Body of pancreas (tissue), 4 donors: ENCODE data around the gene ASPDH. TPM values are rescaled to one million over a fixed set of nuclear protein-coding genes. Genes with fewer than 3 reads are reported as not detected.

Source experiments
- ATAC-seq: fragments of 150-250 bp; one replicate; pipeline ENCODE4 v1.9.1; 2016
- DNase-seq, 4 donors: peaks; one replicate each; pipeline ENCODE4 v3.0.0-alpha.2; 2019
- H3K27ac ChIP-seq, 4 donors: fragments of 200-600 bp; sonication (generic); 1 replicate in 3 of 4; 2 replicates in 1 of 4; pipeline versions ENCODE4 v1.5.1 to v1.6.1; 2016 to 2019; ENCODE audit warnings: mild to moderate bottlenecking in 1 of 4, mixed read lengths in 1 of 4, moderate library complexity in 1 of 4
- H3K27me3 ChIP-seq, 2 donors: fragments of 200-600 bp; sonication (generic); one replicate each; pipeline ENCODE4 v1.6.0; 2016; ENCODE audit warnings: mild to moderate bottlenecking in 1 of 2
- H3K36me3 ChIP-seq, 2 donors: fragments of 200-600 bp; sonication (generic); replicated peaks in 1 of 2; 2 replicates each; pipeline ENCODE4 v1.5.1; 2016; ENCODE audit warnings: low read depth in 2 of 2; ENCODE audit not compliant: insufficient read depth in 1 of 2
- H3K4me1 ChIP-seq: fragments of 200-600 bp; sonication (generic); one replicate; pipeline ENCODE4 v1.6.0; 2016
- H3K4me3 ChIP-seq, 2 donors: fragments of 200-600 bp; sonication (generic); 1 replicate in 1 of 2; 2 replicates in 1 of 2; pipeline ENCODE4 v1.5.1; 2016 to 2019
- H3K9me3 ChIP-seq, 3 donors: fragments of 200-600 bp; sonication (generic); 1 replicate in 2 of 3; 2 replicates in 1 of 3; pipeline ENCODE4 v1.5.1; 2016
- CTCF ChIP-seq, 7 experiments: fragments of 450-650 bp in 4 of 7; fragments of 200-600 bp in 3 of 7; sonication (generic) in 3 of 7; IDR thresholded peaks; one replicate each; pipeline ENCODE4 v1.5.1; 2016 to 2019; ENCODE audit warnings: antibody characterized with exemption in 7 of 7
- POLR2A ChIP-seq, 3 donors: fragments of 450-650 bp; IDR thresholded peaks; one replicate each; pipeline ENCODE4 v1.6.1; 2016; ENCODE audit warnings: antibody characterized with exemption in 3 of 3, mild to moderate bottlenecking in 2 of 3
- WGBS, 2 donors: methylation state at CpG; one replicate each; pipeline ENCODE4 v1.1.5; 2017; 5-methylcytosine and 5-hydroxymethylcytosine counted together
- intact Hi-C: fragments of 100-400 bp; cut with DNase I; formaldehyde crosslinking; loops from one replicate; pipeline ENCODE4 v1.15.1; 2023
- total RNA-seq, 2 donors: library from RNA; depleted of rRNA; stranded (reverse); fragments of >200 nt; gene quantifications; one replicate each; pipeline ENCODE4 v1.1.0, GENCODE V29; 2016

The ASPDH gene
- total RNA-seq, 2 donors from 2014 or later = not detected

GRCh38 chr19:50551034-50551714, 37.5 kb upstream of the ASPDH start:
- no peak overlapping the region for H3K4me3 ChIP-seq
- 3 to 15% methylated on average over 16 to 28 of the region's 32 CpGs for WGBS, 2 donors

GRCh38 chr19:50550594-50550966, 36.9 kb upstream of the ASPDH start:
- intact Hi-C loops = no loop called here
- Histone ChIP-seq H3K4me3 (no peak overlapping the region), H3K4me1 (no peaks in the 10 kb centered on the region), H3K9me3 (no peaks in the 10 kb centered on the region), H3K27me3 (peaks cover 0 to under 1% of the 10 kb centered on the region in 2 donors), H3K27ac (no peak overlapping the region), H3K36me3 (no peaks in the 10 kb centered on the region)
- TF ChIP-seq POLR2A (IDR thresholded peaks at IDR 0.05) (no peak), CTCF (IDR thresholded peaks at IDR 0.05) (no peak)
- 24 to 30% methylated on average over 6 to 7 of the region's 8 CpGs for WGBS, 2 donors
- ATAC-seq (no peak), DNase-seq (no peak)

More at GRCh38 chr19:50551034-50551714, 37.5 kb upstream of the ASPDH start:
- intact Hi-C loops = no loop called here
- no peaks in the 10 kb centered on the region for H3K9me3 ChIP-seq
- TF ChIP-seq POLR2A (IDR thresholded peaks at IDR 0.05) = no peak
- no peak for TF ChIP-seq CTCF (IDR thresholded peaks at IDR 0.05)
- peaks cover 0 to 6% of the 10 kb centered on the region in 2 donors for H3K27me3 ChIP-seq
- ATAC-seq (no peak), DNase-seq (no peak)
- peaks cover under 1% of the 10 kb centered on the region for H3K4me1 ChIP-seq
- H3K36me3 ChIP-seq = no peaks in the 10 kb centered on the region
- no peak overlapping the region for H3K27ac ChIP-seq

GRCh38 chr19:50549927-50550593, 36.3 kb upstream of the ASPDH start:
- intact Hi-C loops = no loop called here
- no peak overlapping the region for H3K27ac ChIP-seq
- DNase-seq (no peak), ATAC-seq (no peak)
- H3K27me3 ChIP-seq = no peaks in the 10 kb centered on the region
- no peaks in the 10 kb centered on the region for H3K36me3 ChIP-seq
- WGBS, 2 donors = 40 to 57% methylated on average over 9 to 17 of the region's 17 CpGs
- H3K4me1 ChIP-seq = no peaks in the 10 kb centered on the region
- H3K9me3 ChIP-seq = no peaks in the 10 kb centered on the region
- TF ChIP-seq POLR2A (IDR thresholded peaks at IDR 0.05) (no peak), CTCF (IDR thresholded peaks at IDR 0.05) (no peak)
- H3K4me3 ChIP-seq = no peak overlapping the region

- intact Hi-C loops = no loop called here
- Histone ChIP-seq H3K27ac (no peak overlapping the region), H3K4me1 (no peaks in the 10 kb centered on the region), H3K9me3 (no peaks in the 10 kb centered on the region), H3K36me3 (no peaks in the 10 kb centered on the region), H3K27me3 (no peaks in the 10 kb centered on the region), H3K4me3 (no peak overlapping the region)
- TF ChIP-seq POLR2A (IDR thresholded peaks at IDR 0.05) (no peak), CTCF (IDR thresholded peaks at IDR 0.05) (no peak)
- WGBS, 2 donors = 32 to 50% methylated on average over 18 to 22 of the region's 22 CpGs
- ATAC-seq = no peak
- DNase-seq = no peak
These were observed 35.6 kb upstream of the ASPDH start for GRCh38 chr19:50549059-50549926.
